Ascending aorta (tissue), 2 donors: ENCODE measurements around the gene SPAG9. TPM values are rescaled to one million over a fixed set of nuclear protein-coding genes. Genes with fewer than 3 reads are reported as not detected.

Experiments used
- DNase-seq, 2 donors: peaks; one replicate each; pipeline ENCODE4 v3.0.0-alpha.2; 2019; ENCODE audit warnings: low spot score in 2 of 2
- H3K27ac ChIP-seq, 2 donors: fragments of 200-600 bp; sonication (generic); one replicate each; pipeline ENCODE4 v1.5.1; 2016 to 2017; ENCODE audit warnings: mild to moderate bottlenecking in 1 of 2
- H3K27me3 ChIP-seq: fragments of 200-600 bp; sonication (generic); one replicate; pipeline ENCODE4 v1.5.1; 2017
- H3K36me3 ChIP-seq, 2 donors: fragments of 200-600 bp; sonication (generic); one replicate each; pipeline ENCODE4 v1.5.1; 2016
- H3K4me1 ChIP-seq, 2 donors: fragments of 200-600 bp; sonication (generic); one replicate each; pipeline ENCODE4 v1.5.1; 2016 to 2017; ENCODE audit warnings: mild to moderate bottlenecking in 1 of 2
- H3K4me3 ChIP-seq, 2 donors: fragments of 200-600 bp; sonication (generic); one replicate each; pipeline ENCODE4 v1.5.1; 2016 to 2017; ENCODE audit warnings: mild to moderate bottlenecking in 1 of 2
- H3K9me3 ChIP-seq, 2 donors: fragments of 200-600 bp; sonication (generic); one replicate each; pipeline ENCODE4 v1.5.1; 2016
- intact Hi-C: fragments of 100-400 bp; cut with DNase I; formaldehyde crosslinking; loops from one replicate; pipeline ENCODE4 v1.15.1; 2023
- total RNA-seq: library from RNA; depleted of rRNA; stranded (reverse); fragments of >200 nt; gene quantifications from one replicate; pipeline ENCODE4 v1.1.0, GENCODE V29; 2016
- TF ChIP-seq, protein P1 (sequence below), 3 experiments: fragments of 200-600 bp in 2 of 3; fragments of 450-650 bp in 1 of 3; sonication (generic) in 2 of 3; IDR thresholded peaks; one replicate each; pipeline ENCODE4 v1.5.1; 2016 to 2019; ENCODE audit warnings: antibody characterized with exemption in 3 of 3, mild to moderate bottlenecking in 1 of 3, moderate library complexity in 1 of 3

SPAG9 gene
- total RNA-seq, 1 donor from 2014 or later: 41.3 TPM

GRCh38 chr17:50926523-50926922 is 194.1 kb downstream of the SPAG9 start:
- TF ChIP-seq, protein P1, sequence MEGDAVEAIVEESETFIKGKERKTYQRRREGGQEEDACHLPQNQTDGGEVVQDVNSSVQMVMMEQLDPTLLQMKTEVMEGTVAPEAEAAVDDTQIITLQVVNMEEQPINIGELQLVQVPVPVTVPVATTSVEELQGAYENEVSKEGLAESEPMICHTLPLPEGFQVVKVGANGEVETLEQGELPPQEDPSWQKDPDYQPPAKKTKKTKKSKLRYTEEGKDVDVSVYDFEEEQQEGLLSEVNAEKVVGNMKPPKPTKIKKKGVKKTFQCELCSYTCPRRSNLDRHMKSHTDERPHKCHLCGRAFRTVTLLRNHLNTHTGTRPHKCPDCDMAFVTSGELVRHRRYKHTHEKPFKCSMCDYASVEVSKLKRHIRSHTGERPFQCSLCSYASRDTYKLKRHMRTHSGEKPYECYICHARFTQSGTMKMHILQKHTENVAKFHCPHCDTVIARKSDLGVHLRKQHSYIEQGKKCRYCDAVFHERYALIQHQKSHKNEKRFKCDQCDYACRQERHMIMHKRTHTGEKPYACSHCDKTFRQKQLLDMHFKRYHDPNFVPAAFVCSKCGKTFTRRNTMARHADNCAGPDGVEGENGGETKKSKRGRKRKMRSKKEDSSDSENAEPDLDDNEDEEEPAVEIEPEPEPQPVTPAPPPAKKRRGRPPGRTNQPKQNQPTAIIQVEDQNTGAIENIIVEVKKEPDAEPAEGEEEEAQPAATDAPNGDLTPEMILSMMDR (IDR thresholded peaks at IDR 0.05): no peak
- H3K4me1 ChIP-seq: peaks cover 8 to 17% of the 10 kb centered on the region in 2 donors
- intact Hi-C loops: no loop called here
- no peak overlapping the region for H3K27ac ChIP-seq
- H3K4me3 ChIP-seq: no peak overlapping the region
- DNase-seq: no peak
- H3K36me3 ChIP-seq: no peaks in the 10 kb centered on the region
- H3K27me3 ChIP-seq: no peaks in the 10 kb centered on the region
- no peaks in the 10 kb centered on the region for H3K9me3 ChIP-seq

DNA sequence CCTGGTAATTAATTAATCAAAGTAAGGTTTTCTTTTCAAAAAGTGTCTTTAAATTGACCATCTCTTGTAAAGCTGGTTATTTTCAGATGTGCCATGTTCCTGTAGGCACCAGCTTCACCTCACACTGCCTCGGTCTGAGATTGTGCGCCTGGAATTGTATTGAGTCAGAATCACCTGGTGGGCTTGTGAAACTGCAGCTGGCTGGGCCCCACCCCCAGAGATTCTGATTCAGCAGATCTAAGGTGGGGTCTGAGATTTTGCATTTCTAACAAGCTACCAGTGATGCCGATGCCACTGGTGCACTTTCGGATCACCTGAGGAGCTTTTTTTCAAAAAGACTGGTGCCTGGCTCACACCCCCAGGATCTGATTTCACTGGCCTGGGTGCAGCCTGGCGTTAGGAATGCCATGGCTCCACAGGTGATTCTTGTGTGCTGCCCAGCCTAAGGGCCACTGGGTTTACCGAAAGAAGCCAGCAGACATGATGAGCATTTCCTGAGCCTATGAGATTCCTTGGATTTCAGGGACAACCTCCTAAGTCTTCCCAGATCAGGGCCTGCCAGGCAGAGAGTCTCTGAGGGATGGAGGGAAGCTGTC is 195.3 kb downstream of the SPAG9 start:
- Histone ChIP-seq H3K4me1 (peaks cover 0 to 10% of the 10 kb centered on the region in 2 donors), H3K4me3 (no peak overlapping the region), H3K36me3 (no peaks in the 10 kb centered on the region), H3K27ac (no peak overlapping the region), H3K9me3 (no peaks in the 10 kb centered on the region), H3K27me3 (no peaks in the 10 kb centered on the region)
- no peak for DNase-seq
- TF ChIP-seq, protein P1 (IDR thresholded peaks at IDR 0.05): no peak
- intact Hi-C loops: no loop called here

GRCh38 chr17:50924800-50925199 is 195.9 kb downstream of the SPAG9 start:
- no peaks in the 10 kb centered on the region for H3K36me3 ChIP-seq
- H3K4me1 ChIP-seq: peaks cover 0 to 7% of the 10 kb centered on the region in 2 donors
- TF ChIP-seq, protein P1 (IDR thresholded peaks at IDR 0.05): no peak
- H3K27ac ChIP-seq: no peak overlapping the region
- H3K27me3 ChIP-seq: no peaks in the 10 kb centered on the region
- DNase-seq: no peak
- no peak overlapping the region for H3K4me3 ChIP-seq
- H3K9me3 ChIP-seq: no peaks in the 10 kb centered on the region
- intact Hi-C loops: no loop called here

- DNase-seq: no peak
- intact Hi-C loops: no loop called here
- TF ChIP-seq, protein P1 (IDR thresholded peaks at IDR 0.05): no peak
- Histone ChIP-seq H3K4me3 (no peak overlapping the region), H3K9me3 (no peaks in the 10 kb centered on the region), H3K27me3 (no peaks in the 10 kb centered on the region), H3K36me3 (no peaks in the 10 kb centered on the region), H3K4me1 (peaks cover 0 to 9% of the 10 kb centered on the region in 2 donors), H3K27ac (no peak overlapping the region)
Measured at GRCh38 chr17:50924300-50924699, 196.4 kb downstream of the SPAG9 start.

DNA sequence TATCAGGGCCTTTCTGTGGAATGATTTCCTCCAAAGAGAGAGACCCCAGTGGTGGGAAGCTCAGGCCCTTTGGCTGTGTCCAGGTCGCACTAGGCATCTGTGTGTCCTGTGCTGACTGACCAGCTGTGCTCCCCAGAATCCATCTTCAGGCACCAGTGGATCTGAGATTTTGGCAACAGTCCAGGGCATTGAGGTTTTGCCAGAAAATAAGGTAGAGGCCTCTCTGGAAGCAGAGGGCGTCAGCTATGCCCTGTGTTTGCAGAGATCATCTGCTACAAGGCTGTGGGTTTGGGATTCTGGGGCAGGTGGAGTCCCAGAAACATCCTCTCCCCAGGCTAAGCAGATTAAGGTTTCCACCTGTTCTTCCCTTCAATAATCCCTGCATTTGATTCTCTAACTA is 197.1 kb downstream of the SPAG9 start:
- Histone ChIP-seq H3K36me3 (no peaks in the 10 kb centered on the region), H3K9me3 (no peaks in the 10 kb centered on the region), H3K27me3 (no peaks in the 10 kb centered on the region), H3K4me1 (peaks cover 0 to 15% of the 10 kb centered on the region in 2 donors), H3K27ac (no peak overlapping the region), H3K4me3 (no peak overlapping the region)
- intact Hi-C loops: no loop called here
- no peak for DNase-seq
- TF ChIP-seq, protein P1 (IDR thresholded peaks at IDR 0.05): no peak
